H1 (cell line): ENCODE measurements around the gene TTC28. TPM values are rescaled to one million over a fixed set of nuclear protein-coding genes. Genes with fewer than 3 reads are reported as not detected.

Source experiments
- RFX5 ChIP-seq: IDR thresholded peaks from 2 replicates; pipeline ENCODE4 v1.6.1; 2011; ENCODE audit warnings: low read depth, low read length, improper control_type of control experiment, borderline replicate concordance
- SP1 ChIP-seq: IDR thresholded peaks from 2 replicates; pipeline ENCODE4 v1.6.1; 2011; ENCODE audit warnings: low read depth, low read length
- polyA plus RNA-seq, 7 experiments: library from polyadenylated mRNA; depleted of rRNA in 3 of 7; stranded (reverse) in 5 of 7; unstranded in 2 of 7; fragments of >200 nt in 5 of 7; fragments of 200-250 nt in 2 of 7; gene quantifications; 1 replicate in 5 of 7; 2 replicates in 1 of 7; 4 replicates in 1 of 7; pipeline versions ENCODE4 v1.2.1 to v1.2.3, GENCODE V29; 2011 to 2013; ENCODE audit warnings: missing spikeins in 2 of 7, mixed read lengths in 2 of 7
- total RNA-seq: library from RNA; stranded (reverse); fragmentation: NEBNext Ultra II Directional; extraction: Animal tissue kit (Norgen Biotek cat#: 25700); gene quantifications from 2 replicates; pipeline ENCODE4 v1.2.1, GENCODE V29; 2021
- TF ChIP-seq, protein P1 (sequence below): fragments of 300-600 bp; sonication (generic); IDR thresholded peaks from 2 replicates; pipeline ENCODE4 v1.7.1; 2012; ENCODE audit warnings: low read length, moderate library complexity, mild to moderate bottlenecking, inconsistent platforms; ENCODE audit not compliant: insufficient replicate concordance

Gene TTC28
- total and polyA plus RNA-seq, 2 of the 8 experiments (the other 6 are each of a cell fraction or from before 2014, with no cell fraction given): 2.6 to 12.6 TPM

GRCh38 chr22:28670756-28671155 is 8.9 kb downstream of the TTC28 start (continued):
- TF ChIP-seq, protein P1, sequence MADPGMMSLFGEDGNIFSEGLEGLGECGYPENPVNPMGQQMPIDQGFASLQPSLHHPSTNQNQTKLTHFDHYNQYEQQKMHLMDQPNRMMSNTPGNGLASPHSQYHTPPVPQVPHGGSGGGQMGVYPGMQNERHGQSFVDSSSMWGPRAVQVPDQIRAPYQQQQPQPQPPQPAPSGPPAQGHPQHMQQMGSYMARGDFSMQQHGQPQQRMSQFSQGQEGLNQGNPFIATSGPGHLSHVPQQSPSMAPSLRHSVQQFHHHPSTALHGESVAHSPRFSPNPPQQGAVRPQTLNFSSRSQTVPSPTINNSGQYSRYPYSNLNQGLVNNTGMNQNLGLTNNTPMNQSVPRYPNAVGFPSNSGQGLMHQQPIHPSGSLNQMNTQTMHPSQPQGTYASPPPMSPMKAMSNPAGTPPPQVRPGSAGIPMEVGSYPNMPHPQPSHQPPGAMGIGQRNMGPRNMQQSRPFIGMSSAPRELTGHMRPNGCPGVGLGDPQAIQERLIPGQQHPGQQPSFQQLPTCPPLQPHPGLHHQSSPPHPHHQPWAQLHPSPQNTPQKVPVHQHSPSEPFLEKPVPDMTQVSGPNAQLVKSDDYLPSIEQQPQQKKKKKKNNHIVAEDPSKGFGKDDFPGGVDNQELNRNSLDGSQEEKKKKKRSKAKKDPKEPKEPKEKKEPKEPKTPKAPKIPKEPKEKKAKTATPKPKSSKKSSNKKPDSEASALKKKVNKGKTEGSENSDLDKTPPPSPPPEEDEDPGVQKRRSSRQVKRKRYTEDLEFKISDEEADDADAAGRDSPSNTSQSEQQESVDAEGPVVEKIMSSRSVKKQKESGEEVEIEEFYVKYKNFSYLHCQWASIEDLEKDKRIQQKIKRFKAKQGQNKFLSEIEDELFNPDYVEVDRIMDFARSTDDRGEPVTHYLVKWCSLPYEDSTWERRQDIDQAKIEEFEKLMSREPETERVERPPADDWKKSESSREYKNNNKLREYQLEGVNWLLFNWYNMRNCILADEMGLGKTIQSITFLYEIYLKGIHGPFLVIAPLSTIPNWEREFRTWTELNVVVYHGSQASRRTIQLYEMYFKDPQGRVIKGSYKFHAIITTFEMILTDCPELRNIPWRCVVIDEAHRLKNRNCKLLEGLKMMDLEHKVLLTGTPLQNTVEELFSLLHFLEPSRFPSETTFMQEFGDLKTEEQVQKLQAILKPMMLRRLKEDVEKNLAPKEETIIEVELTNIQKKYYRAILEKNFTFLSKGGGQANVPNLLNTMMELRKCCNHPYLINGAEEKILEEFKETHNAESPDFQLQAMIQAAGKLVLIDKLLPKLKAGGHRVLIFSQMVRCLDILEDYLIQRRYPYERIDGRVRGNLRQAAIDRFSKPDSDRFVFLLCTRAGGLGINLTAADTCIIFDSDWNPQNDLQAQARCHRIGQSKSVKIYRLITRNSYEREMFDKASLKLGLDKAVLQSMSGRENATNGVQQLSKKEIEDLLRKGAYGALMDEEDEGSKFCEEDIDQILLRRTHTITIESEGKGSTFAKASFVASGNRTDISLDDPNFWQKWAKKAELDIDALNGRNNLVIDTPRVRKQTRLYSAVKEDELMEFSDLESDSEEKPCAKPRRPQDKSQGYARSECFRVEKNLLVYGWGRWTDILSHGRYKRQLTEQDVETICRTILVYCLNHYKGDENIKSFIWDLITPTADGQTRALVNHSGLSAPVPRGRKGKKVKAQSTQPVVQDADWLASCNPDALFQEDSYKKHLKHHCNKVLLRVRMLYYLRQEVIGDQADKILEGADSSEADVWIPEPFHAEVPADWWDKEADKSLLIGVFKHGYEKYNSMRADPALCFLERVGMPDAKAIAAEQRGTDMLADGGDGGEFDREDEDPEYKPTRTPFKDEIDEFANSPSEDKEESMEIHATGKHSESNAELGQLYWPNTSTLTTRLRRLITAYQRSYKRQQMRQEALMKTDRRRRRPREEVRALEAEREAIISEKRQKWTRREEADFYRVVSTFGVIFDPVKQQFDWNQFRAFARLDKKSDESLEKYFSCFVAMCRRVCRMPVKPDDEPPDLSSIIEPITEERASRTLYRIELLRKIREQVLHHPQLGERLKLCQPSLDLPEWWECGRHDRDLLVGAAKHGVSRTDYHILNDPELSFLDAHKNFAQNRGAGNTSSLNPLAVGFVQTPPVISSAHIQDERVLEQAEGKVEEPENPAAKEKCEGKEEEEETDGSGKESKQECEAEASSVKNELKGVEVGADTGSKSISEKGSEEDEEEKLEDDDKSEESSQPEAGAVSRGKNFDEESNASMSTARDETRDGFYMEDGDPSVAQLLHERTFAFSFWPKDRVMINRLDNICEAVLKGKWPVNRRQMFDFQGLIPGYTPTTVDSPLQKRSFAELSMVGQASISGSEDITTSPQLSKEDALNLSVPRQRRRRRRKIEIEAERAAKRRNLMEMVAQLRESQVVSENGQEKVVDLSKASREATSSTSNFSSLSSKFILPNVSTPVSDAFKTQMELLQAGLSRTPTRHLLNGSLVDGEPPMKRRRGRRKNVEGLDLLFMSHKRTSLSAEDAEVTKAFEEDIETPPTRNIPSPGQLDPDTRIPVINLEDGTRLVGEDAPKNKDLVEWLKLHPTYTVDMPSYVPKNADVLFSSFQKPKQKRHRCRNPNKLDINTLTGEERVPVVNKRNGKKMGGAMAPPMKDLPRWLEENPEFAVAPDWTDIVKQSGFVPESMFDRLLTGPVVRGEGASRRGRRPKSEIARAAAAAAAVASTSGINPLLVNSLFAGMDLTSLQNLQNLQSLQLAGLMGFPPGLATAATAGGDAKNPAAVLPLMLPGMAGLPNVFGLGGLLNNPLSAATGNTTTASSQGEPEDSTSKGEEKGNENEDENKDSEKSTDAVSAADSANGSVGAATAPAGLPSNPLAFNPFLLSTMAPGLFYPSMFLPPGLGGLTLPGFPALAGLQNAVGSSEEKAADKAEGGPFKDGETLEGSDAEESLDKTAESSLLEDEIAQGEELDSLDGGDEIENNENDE: no peak
- TF ChIP-seq RFX5 (no peak), SP1 (no peak)
